ENCODE results near the gene MIPOL1.

The MIPOL1 gene

DNA sequence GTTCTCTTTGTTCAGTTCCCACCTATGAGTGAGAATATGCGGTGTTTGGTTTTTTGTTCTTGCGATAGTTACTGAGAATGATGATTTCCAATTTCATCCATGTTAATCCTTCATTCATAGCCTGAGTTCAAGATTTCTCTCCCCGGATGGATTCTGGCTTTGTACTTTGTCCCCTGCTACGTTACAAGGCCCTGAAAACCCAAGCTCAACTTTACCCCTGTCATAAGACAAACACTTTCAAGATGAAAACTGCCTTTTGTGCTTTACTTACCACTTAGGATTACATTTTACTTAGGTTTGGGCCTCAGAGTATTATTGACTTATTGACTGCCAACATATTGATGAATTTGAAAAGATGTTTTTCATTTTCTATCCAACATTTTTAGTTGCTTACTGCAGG, 361.0 kb downstream of the MIPOL1 start:
- DNase-seq, result no peak

DNA sequence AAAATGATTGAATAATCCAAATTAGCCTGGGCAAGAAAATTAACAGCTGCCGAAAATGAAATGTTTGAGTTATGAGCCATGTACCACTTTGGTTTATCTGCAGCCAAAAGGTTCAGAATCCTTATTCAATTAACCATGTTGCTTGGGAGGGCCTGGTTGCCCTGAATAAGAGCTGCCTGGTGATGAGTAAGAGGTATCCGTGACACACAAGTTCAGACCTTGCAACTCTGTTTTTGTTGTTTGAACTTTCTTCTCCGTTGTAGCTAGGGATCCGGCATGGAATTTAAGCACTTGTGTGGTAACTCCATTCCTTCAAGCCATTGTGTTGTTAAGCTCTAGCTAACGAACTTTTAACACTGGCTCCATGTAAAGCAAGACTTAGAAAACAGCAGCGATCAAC, 361.6 kb downstream of the MIPOL1 start:
- no peak for DNase-seq

DNA sequence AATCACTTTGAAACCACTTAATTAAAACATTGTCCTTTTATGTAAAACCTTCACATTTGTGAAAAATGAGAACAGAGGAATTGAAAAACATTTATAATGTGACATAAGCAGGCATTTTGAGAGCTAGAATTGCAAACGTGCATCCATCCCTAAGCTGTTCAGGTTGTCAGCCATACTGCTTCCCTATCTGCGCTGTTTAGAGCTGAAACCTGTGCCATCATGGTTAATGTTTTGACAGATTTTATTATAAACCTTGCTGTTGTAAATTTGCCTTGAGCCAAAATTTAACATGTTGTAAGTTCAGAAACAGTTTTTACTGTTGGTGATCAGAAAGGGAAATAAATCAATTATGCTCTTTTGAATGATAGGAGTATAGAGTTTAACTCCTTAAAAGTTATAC, 365.5 kb downstream of the MIPOL1 start:
- no peak for DNase-seq

DNA sequence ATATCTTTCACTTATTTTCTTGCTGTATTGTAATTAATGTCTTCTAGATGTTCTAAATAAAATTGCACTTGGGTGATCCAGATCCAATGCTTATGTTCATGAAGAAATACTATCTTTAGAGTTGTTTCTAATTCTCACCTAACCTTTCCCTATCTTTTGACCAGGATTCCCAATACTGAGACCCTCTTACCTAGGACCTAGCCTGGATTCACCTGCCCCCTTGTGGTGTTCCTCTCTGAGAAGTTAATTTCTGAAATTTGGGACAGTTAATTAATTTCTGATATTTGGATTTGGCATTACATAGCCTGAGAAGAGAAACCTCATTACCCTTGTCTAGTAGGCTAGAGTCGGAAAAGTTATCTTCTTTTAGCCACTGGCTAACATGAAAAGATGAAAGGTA, 367.8 kb downstream of the MIPOL1 start:
- DNase-seq, result no peak

DNA sequence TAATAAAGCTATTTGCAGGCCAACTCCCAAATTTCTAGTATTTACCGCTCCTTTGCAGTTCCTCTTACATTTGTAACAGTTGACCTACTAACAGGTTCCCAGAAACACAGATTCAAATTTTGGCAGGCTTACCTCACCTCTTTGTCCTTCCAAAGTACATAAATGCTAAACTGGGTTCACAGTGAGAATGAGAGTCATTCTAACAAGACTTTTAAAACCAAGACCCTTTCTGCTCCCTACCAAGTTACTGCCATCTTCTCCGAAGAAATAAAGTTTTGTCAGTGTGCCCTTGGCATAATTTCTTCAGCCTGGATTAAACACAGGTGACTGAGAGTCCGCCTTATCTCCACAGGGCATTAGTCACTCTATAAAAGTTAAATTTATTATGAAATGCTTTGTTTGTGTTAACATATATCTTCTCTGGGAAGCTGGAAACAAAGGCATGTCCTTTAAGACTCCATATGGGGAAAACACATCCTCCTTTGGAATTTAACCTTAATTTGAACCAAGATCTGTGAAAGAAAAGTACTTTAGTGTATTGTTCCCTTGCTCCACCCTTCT, 369.2 kb downstream of the MIPOL1 start:
- DNase-seq, result no peak

DNA sequence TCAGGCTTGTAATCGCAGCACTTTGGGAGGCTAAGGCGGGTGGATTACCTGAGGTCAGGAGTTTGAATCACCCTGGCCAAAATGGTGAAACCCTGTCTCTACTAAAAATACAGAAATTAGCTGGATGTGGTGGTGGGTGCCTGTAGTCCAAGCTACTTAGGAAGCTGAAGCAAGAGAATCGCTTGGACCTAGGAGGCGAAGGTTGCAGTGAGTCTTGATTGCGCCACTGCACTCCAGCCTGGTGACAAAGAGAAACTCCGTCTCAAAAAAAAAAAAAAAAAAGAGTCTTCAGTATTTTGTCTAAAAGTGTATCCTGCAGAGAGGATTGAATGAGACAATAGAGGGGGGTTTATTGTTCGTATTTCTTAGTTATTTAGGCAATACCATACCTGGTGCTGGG, 372.0 kb downstream of the MIPOL1 start:
- no peak for DNase-seq

DNA sequence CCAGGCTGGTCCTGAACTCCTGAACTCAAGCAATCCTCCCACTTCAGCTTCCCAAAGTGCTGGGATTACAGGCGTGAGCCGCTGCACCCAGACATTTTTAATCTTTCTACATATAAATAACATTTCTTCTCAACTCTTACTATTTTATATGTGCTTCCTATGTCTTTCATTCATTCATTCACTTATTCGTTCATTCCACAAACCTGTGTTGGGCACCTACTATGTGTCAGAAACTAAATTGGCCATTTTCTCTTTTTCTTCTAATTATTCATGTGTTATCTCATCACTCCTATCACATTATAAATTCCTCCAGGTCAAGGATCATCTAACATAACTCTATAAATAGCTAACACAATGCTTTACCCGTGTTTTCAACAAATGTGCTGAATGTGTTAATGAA, 373.7 kb downstream of the MIPOL1 start:
- DNase-seq, result no peak

DNA sequence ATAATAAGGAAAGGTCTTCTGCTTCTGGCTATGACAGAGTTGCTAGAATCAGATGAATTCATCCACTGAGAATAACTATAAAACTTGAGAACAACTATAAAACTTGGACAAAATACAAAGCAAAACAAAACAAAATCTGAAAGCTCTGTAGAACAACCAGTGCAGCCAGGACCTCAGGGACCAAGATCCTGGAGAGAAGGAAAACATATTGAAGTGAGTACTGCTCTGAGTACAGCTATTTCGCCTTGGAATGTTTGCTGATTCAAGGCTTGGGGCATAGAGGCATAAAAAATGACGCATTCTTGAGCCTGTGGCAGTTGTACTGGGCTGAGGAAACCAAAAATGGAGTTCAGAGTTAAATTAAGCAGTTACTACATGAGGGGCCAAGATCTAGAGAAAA, 375.6 kb downstream of the MIPOL1 start:
- no peak for DNase-seq

DNA sequence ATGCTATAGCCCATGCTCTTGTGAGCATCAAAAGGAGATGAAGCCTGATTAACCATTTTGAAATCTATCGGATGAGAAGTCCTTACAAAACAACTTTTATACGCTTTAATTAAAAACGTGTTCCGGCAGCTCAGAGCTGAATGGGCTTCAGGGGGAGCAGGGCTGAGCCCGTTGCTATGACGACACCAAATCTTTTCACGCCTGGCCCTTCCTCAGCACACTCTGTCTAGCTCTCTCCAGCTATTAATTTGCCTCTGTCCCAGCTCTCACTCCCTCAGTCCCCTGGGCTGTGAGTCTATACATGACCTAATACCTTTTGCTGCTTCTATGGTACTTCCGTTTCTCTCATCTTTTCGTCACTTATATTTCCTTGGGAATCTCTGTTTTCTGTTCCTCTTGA, 381.5 kb downstream of the MIPOL1 start:
- DNase-seq, result no peak

DNA sequence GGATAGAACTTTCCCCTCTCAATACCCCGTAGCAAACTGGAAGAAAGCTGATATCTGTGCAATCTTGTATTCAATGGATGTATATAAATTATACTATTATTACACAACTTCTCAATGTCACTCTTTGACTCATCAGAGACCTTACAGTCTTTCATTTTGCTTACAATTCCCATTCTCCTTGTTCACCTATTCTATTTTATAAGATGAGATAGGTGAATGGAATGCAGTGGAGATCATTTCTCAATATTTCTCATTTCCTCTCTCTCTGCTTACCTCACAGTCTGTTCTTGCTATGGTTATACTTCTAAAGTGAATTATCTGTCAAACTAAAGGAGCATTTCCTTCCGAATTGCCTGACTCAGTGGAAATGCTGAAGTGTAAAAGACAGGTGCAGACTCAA, 382.4 kb downstream of the MIPOL1 start:
- DNase-seq, result no peak

DNA sequence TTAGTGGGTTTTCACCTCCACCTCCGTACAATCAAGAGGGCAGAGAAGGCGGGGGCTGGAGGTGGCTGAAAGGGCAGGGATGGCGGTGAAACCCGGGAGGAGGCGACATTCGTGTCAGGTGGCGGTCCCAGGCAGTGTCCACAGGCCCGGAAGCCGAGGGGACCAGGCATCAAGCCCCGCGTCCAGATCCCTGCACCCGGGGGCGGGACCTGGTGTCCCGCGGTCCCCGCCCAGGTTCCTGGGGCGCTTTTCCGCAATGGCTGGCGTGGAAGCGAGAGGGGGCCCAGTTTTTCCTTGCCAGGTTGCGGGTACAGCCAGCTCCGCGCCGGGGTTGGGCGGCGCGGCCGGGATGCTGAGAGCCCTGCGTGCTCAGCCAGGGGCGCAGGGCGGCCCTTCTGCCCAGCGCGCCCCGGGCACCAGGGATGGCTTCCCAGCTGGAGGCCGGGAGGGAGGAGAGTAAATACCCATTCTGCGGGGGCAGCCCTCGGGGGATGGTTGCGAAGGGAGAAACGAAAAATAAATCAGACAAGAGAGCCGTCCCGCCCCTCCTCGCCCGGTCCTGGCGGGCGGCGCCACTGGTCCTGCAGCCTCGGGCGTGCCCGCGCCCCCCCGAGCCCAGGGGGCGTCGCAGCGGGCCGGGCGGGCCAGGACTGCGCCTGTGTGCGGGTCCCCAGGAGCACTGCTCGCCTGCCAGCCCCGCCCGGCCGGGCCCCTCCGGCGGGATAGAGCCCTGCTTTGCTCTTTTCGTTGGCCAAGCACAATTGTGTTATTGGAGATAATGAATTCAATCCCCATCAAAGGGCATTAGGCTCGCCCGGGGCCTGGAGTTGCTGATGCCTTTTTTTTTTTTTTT, 385.8 kb downstream of the MIPOL1 start:
- peak; percentile 54 for DNase-seq

DNA sequence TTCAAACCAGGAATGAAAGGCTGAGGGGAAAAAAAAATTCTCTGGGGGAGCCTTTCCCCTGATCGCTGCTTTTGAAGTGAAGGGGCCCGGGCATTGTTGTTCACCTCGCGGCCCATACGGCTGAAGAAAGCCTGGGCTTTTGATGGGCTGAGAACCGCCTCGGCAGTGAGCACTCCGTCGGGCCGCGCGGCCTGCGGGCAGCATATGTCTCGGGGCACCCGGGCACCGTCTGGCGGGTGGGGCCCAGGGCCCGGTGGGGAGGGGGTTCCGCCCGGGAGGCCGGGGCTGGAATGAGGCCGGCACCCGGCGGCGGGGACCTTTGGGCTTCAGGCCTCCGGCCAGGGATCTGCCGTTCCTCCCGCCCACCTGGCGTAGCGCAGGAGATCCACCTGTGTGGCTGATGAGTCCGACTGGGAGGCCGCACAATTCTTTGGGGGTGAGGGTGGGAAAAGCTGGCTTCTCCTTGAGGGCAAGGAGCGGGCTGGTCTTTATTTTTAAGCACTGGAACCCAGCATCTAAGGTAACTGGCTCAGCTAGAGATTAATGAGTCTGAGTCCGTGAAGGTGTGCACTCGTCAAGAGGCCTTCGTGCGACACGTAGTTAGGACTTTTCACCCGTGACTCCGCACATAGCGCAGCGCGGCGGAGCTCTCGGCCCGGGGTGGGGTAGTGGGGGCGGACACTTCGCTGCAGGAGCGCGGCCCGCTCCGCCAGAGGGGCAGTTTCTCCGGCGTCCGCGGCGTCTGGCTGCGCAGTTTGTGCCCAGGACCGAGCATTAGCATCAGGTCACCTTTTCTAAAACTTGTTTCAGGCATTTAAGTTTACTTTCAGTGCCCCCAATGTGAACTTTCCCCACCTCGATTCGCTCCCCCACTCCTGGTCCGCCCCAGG, 386.7 kb downstream of the MIPOL1 start:
- DNase-seq, result no peak

DNA sequence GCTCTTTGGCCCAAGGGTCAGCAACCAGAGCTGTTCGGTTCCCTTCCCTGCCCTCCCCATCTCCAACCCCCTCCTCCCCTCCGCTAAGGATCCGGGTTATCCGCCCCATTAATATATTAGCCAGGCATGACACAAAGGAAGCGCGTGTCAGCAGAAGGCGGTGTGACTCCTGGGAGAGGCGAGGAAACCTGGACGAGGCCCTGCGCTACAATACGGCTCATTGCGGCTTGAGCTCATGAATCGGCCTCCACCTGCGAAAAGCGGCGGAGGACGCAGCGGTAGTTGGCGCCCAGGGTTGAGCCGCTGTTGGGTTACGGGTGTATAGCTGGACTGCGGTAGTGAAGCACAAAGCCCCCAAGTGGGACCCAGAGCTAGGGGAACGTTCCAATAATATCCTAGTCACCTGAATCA, 387.4 kb downstream of the MIPOL1 start:
- no peak for DNase-seq

DNA sequence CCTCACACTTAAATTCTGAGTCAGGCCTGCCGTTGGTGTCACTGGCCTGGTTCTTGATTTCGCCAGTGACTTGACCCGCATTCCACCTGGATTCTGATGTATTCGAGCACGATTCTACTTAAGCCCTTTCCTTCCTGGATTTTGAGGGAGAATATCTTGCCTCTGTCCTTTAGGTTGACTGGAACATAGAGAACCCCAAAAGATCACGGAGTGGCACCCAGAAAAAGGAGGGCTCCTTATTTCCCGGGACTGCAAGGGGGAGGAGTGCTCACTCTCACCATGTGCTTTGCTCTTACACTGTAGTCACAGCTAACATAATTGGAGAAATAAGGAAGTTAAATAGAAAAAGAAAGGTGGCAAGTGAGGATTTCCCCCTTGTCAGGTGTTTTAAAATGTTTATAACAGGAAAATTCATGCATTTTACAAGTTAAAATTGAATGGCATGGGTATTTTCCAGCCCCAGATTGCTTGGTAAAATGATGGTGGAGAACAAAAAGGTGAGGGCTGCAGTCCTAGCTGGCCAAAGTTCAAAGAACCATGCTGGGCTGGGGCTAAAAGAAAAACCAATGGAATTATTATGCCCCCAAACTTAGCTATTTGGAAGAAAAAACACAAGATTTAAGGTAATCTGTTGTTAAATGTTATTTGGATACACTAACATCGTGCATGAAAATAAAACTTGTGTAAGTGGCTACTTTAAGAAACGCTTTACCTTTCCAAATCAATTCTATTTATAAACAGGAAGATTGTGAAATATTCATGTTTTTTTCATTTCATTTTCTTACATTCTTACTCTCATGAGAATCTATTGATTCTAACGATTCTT, 388.4 kb downstream of the MIPOL1 start:
- no peak for DNase-seq

DNA sequence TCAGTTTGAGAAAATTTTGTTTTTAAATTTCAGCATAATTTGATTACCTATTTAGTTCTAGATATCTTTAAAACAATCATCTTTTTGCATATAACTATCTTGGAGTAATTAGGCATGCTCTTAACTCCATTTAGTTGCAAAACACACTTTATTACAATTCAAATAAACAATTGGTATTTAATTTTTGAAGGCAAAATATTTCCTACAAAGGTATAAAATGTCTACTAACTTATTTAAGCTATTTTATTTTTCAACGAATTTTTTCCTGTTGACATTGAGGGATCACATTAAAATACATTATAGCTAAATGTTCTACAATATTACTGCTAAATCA, 389.0 kb downstream of the MIPOL1 start:
- no peak for DNase-seq

DNA sequence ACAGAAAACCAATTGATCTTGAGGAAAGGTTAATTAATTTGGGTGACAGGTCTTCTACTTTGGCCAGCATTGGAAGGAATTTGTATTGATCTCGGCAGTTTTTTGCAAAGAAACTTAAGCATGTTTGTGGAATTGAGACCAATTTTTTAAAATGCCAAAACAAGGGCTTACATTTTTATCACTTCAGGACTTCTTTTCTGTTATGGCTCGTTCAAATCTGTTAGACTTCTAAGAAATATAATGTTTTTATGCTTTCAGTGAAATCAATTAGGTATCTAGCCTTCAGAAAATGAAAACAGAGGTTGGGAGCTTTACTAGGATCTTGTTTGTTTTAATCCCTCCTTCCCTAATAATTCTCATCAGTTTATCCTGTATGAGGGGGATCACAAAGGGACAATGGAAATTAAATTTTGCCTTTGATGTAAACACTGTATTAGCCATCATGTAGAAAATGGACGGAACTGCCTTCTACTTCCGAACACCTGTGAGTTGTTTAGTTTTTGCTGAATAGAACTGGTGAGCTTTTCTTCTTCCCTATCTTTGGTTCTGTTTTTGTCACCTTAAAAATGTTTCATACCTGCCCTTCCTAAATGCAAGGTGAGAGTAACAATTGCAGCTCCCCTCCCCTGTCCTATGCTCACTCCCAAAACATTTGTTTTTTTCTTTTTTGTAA, 389.5 kb downstream of the MIPOL1 start:
- DNase-seq, result no peak

DNA sequence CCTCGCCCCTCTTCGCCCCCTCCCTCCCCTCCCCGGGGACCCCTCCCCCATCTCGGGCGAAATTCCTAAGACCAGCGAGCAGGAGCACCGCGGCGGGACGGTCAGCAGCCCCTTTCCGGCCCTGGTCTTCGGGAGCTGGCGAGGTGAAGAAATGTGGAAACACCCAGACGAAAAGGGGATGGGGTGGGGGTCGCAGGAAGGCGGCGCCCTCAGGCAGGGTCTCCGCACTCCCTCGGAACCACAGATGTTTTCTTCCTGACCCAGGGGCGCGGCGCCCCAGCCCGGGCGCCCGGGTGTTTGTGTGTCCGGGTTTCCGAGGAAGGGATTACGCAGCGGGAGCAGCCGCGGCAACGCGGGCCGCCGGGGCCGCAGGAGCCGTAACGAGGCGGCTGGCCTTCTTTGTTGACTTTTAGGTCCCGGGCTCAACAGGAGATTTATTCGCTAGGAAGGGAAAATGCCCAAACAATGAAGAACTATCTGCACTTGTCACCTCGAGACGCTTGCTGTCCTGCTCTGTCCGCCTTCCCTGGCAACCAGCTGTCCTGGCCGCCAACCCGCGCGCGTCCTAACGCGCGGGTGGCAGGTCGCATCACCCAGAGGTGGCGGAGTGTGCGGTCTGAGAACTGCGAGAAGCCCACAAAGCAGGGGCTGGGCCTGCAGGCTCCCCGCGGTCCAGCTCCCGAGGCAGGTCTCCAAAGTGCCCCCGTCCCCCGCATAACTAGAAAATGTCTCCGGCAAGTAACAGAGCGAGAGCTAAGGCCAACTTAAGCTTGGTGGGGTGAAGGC, 390.3 kb downstream of the MIPOL1 start:
- no peak for DNase-seq

DNA sequence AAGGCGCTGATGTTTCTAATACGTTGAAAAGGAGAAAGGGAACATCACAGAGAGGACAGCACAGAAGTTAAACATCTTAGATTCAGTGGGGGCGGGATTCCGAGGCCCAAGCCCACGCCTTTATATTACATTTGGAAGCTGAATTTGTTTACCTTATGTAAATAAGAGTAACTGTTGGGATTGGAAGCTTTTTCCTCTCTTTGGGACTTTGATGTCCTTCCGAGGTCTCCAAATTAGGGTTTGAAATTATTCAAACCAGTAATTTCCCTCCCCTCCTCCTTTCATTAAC, 390.9 kb downstream of the MIPOL1 start:
- no peak for DNase-seq

DNA sequence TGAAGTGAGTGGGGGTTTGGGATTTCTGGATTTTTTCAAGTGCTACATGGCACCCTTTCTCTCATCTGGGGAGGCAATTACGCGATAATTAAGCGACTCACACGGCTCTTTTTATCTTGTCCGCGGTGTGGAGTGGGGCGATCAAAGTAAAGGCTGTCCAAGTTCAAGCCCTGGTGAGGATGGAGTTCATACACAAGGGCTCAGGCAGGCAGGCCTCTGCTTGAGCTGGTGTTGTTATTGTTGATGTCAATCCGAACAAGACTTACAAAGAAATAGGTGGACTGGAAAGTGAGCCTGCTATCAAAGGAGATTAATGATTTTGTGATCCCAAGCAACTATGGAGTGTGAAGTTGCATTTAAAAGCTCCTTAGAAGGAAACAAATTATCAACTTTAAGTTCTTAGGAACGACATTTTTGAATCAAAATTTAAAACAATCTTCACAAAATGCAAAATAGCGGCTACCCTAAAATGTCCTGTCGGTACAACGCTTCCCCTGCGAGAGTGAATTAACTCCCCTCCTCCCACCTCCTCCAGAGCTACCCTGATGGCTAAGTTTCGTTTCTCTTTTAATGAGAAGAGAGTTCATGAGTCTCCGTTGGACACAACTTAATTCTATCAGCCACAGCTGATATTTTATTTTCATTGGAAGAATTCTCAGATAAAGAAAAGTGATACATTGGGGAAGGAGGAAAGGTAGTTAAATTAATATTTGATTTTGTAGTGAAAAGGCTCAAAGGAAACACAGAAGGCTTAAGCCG, 391.4 kb downstream of the MIPOL1 start:
- no peak for DNase-seq

DNA sequence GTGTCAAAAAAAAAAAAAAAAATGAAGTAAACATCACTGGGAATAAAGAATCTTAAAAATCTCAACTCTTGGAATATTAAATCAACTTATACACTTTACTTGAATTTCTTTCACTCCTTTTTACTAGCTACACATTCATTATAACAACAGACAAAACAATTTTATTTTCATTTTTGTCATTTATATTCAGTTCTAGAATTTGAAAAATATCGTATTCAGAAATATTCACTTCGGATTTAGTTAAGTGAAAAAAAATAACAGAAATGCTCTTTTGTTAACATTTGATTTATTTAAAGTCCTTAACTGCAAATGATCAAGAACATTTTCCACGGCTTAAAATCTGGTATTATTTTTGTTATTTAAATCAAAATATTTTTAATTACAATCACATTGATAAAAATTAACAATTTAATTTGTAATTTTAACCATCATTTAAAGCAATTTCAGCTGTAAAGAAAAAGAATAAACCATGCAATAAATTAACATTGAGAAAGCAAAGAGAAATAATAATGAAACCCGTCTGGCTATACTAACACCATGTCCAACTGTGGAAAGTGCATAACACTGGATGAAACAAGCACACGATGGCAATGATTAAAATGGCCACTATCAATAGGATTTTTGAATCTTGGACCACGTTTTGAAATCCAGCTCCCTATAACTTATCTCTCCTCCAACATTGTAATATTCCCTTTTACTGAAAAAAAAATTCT, 392.1 kb downstream of the MIPOL1 start:
- DNase-seq, result no peak

Data from NCI-H2081 treated with DMSO at 0.1 percent for 48 hours (cell line).